ENCODE results near the gene SVEP1.

- TF ChIP-seq CTCF (IDR thresholded peaks at IDR 0.05) (no peak), POLR2A (IDR thresholded peaks at IDR 0.05; ENCODE audit: low read depth) (no peak), EP300 (IDR thresholded peaks at IDR 0.05) (no peak)
Measured at GRCh38 chr9:110338143-110338542, 241.4 kb downstream of the SVEP1 start.
